Skin of body (tissue), 2 donors: ENCODE data around the gene SLAIN1. TPM values are rescaled to one million over a fixed set of nuclear protein-coding genes. Genes with fewer than 3 reads are reported as not detected.

ENCODE experiments used
- DNase-seq: peaks from one replicate; lab custom pipeline; 2025; lab: John Stamatoyannopoulos, UW
- total RNA-seq: library from RNA; depleted of rRNA; stranded (reverse); fragments of >200 nt; gene quantifications from one replicate; pipeline ENCODE4 v1.2.3, GENCODE V29; 2014

SLAIN1 gene
- total RNA-seq, 1 donor from 2014 or later: 7.4 TPM

DNA sequence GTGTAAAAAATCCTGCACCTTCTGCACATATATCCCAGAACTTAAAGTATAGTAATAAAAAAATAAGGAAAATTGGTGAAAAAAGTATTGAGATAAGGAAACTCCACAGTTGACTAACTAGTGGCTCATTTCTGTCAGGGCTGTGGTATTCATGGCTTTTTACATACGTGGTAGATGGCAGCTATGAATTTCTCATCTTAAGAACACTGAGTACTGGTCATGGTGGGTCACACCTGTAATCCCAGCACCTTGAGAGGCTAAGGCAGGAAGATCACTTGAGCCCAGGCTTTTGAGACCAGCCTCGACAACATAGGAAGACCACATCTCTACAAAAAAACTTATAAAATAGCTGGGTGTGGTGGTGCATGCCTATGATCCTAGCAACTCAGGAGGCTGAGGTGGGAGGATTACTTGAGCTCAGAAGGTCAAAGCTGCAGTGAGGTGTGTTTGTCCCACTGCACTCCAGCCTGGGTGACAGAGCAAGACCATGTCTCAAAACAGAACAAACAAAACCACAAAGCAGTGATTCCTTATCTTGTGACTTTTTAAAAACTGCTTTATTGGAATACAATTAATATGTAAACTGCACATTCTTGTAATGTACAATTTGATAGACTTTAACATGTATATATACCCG, 16.8 kb downstream of the SLAIN1 start:
- no peak for DNase-seq

DNA sequence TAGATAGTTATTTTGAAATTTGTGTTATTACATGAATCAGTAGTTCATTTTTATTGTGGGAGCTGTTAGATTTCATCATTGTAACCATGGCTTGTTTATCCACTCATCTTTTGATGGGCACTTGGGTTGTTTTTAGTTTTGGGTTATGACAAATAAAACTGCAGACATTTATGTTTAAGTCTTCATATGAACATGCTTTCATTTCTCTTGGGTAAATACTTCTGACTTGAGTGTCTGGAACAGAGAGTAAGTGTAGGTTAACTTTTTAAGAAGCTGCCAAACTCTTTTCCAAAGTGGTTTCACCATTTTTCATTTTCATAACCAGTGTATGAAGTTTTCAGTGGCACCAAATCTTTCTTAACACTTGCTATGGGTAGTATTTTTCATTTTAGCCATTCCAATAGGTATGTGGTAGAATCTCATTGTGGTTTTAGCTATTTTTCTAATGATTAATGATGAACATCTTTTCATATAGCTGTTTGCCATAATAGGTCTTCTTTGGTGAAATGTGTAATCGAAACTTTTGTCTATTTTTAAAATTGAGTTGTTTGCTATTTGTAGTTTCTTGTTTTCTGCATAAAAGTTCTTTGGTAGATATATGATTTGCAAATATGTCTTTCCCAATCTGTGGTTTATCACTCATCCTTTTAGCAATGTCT, 17.9 kb downstream of the SLAIN1 start:
- DNase-seq: no peak

DNA sequence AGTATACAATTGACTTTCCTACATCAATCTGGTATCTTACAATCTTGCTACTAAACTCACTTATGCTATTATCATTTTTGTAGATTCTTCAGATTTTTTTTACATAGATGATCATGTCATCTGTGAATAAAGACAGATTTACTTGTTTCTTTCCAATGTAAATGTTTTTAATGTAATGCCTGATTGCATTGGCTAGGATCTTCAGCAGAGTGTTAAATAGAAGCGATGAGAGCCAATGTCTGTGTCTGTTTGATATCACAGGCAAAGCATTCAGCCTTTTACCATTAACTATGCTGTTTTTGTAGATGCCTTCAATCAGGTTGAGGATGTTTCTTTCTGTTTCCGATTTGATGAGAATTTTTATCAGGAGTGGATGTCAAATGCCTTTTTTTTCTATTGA, 19.2 kb downstream of the SLAIN1 start:
- DNase-seq: no peak

DNA sequence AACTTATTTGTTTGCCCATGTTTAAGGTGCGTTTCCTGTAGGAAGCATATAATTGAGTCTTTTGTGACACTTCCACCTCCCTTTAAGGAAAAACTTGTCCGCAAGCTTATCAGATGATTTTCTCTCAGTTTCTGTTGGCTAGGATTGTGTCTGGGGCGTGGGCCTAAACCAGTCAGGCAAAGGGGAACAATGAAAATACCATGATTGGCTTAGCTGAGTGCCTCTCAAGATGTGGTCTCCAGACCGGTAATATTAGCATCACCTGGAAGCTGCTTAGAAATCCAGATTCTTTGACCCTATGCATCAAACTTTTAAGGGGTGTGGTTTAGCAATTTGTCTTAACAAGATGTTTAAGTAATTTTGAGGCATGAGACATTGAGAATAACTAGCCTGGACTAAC, 20.0 kb downstream of the SLAIN1 start:
- no peak for DNase-seq

DNA sequence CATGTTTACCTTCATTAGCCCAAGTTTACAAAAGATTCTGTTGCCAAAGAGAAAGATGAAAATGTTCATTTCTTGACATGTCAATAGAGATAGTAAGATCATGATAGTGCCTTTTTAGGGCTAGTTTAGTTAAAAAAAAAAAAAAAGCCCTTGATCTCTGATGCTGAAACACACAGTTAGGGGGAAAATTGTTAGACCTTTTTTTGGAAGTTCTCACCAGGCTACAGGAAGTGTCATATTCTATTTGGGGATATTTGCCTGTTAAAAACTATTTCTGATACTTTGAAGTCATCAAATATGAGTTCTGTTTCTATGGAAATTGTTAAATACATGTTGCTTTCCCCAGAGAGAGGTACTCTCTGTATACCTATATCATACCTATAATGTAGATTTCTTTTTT, 21.6 kb downstream of the SLAIN1 start:
- no peak for DNase-seq

DNA sequence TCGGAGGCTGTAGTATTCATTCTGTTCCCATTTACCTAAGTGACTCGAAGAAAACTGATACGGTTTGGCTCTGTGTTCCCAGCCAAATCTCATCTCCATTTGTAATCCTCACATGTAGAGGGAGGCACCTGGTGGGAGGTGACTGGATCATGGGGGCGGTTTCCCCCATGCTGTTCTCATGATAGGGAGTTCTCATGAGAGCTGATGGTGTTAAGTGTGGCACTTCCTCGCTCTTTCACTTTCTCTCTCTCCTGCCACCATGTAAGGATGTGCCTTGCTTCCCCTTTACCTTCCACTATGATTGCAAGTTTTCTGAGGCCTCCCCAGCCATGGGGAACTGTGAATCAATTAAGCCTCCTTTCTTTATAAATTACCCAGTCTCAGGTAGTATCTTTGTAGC, 23.5 kb downstream of the SLAIN1 start:
- no peak for DNase-seq

DNA sequence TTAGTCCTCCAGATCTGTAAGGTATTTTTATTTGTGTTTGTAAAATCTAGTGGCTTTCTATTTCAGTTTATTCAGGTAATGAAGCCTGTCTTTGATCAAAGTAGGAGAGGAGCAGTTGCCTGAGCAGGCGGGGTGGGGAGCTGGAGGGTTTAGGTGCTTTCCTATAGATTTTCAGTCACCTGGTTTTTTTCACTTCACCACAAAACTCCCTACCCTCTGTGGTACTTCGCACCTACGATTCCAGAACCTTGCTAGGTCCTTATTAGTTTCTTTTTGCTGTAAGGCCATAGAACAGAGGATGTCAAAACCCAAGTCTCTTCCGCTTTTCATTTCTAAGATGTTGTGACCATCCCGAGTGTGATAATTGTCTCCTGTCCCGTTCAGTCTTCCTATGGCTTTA, 26.6 kb downstream of the SLAIN1 start:
- DNase-seq: no peak

DNA sequence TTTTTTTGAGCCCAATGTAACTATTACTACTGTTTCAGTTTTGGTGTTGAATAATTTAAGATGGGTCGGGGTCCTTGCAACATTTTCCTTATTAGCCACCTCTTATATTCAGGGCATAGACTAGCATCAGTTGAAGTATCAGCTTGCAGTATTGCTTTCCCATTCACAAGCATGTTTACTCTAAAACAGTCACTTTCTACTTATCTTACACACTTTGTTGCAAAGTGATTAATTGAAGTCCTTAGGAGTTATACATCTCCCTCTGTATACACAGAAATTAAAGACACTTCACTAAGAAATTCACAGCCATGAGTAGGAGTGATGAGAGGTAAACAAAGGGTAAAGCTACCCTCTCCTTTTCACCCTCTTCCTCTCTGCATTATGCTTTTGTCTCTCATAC, 27.6 kb downstream of the SLAIN1 start:
- DNase-seq: no peak

DNA sequence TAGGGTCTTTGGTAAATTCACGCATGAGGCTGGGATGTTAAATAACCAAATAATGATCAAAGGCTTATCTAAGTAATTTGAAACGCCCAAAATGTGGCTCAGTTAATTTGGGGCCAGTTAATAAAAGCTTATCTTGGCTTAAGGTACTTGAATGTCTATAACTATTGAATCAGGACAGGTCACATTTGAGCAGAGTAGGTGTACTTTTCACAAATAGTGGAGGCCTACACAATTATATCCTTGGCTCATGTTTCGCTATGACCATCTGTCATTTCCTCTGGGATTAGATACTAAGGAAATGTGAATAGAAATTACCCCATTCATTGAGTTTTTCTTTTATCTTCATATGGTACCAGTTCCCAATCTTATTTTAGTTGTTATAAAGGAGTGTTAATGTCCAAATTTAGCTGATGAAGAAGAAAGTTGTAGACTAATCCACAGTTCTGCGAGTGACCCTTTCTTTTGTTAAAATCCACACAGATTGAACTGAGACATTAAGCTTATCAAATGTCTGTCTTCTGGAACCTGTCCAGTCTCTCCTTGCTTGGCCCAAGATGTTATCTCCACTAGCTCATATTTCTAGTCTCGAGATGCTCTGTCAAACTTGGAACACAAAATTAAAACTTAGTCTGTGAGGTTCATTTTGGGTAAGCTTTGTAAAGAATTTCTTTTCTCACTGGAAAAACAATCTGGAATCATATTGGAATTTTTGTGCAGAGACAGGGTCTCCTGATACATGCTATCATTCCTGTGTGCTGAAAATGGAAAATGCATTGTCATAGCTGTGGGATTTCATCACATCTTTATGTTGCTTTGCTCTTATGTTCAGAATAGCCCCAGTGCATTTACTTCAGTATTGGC, 31.0 kb downstream of the SLAIN1 start:
- DNase-seq: peak; percentile 51

DNA sequence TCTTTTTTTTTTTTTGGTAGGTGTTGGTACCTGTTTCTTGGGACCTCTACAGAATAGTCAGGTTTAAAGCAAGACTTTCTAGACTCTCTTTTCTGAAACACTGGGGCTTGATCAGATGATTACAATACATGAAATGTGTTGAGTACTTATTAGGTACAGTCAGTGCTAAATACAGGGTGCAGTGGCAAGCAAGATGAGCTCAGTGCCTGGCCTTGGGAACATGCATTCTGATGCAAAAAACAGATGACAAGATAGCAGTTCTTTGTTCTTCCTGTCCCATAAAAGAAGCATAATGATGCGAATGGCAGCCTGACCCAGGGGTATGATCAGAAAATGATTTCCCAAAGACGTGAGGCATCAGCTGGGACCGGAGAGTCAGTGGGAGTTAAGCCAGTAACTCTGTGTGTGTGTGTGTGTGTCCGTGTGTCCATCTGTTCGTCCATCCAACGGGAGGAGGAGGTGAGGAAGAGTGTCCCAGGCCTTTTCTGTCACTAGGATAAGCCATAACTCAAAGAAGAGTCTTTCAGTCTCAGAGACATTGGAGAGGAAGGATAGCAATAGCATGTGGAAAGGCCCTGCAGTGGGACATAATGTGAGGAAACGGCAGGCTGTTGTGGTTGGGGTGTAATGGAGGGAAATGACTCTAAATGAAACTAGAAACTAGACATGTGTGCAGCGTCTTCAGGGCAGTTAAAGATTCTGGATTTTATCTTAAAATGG, 32.2 kb downstream of the SLAIN1 start:
- no peak for DNase-seq

DNA sequence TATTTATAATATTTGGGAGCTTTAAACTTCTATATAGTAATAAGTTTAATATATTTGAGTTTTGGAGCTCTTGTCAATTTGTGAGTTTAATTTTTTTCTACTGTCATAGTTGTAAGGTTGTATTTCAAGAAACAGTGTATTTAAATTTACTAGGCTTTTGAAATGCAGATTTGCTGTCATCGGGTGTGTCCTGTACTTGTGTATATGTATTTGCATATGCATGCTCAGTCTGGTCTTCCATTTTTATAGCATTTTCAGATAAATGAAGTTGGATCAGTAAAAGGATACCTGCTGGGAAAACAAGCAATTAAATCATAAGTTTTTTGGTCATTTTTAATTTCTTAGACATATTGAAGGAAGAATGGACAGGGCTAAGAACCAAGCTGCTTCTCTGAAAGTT, 33.1 kb downstream of the SLAIN1 start:
- DNase-seq: no peak

DNA sequence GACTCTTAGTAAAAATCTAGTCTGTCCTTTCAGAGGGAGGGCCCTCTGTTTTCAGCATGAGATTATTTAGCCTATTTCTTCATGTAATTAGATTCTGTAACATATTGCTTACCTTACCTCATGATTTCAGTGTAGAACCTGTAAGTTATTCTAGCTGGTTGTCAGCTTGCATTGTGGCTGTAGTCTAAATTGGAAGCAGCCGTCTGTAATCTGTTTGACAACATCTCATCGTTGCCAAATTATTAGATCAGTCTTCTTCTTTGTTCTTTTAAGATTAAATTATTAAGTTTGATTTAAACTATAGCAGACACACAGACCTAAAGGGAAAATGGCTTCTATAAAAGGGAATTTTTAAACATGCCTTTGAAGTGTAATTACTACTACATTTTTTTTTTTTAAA, 34.8 kb downstream of the SLAIN1 start:
- DNase-seq: no peak

DNA sequence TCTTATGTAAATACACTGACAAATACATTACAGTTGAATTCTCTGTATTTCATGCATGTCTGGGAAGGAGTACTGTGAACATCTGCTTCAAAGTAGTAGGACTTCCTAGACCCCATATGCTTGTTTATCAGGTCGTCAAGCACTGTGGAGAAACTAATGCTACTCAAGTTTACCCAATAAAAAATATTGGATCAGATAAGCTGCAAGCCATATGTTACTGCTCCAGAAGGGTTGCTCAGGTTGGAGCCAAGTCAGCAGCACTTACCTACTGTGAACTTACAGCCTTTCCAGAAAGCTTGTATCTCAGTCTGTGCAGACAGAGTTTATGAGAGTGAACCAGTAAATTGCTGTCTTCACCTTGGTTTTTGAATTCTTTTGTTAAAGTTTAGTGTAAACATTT, 36.2 kb downstream of the SLAIN1 start:
- no peak for DNase-seq

DNA sequence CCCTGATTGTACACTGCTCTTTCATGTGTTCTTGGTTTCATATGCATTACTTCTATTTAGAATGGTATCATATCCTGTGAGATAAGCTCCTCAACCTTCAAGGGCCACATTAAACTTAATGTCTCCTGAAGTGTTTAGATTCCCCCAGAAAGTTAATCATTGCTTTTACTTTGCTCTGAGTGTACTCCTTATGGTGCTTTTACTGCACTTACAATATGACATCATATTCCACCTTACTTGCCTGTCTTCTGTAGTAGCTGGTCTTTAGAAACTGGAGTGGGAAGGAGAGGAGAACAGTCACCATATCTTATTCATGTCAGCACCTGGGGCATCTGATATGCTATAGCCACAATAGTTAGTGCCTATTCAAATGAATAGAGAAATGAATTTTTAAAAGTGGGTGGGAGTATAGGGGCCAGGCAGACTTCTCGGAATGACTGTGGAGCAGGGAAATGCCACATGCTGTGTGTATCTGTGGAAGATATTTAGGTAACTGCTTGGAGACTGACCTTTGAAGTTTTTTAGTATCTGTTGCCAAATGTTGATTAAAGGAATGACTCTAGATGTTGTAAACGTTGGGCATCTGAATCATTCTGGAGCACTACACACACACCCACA, 40.2 kb downstream of the SLAIN1 start:
- DNase-seq: no peak

DNA sequence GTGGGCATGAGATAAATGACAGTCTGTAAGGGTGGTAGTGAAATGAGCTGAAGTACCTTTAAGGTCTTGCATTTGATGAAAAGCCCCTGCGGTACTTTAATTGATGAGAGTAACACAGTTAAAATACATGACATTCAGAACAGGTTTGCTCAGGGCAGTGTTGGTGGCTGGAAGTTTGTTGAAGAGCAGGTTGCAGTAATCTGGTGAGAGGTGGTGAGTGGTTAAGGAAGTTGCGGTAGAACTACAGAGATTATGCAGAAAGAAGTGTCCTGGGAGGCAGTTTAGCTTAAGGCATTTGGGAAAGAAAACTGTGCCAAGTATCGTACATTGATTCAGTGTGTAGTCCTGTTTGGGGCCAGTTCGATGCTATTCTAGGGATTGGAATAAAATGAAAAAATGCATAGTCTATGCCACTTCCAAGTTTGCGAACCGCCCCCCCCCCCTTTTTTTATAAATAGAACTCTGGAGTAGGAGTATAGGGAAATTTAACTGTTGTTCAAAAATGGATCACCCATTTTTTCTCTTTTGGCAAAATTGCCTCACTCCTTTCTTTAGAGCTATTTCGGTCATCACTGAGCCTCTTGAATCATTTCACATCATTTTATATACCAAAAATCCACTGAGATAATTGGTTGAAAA, 42.7 kb downstream of the SLAIN1 start:
- DNase-seq: no peak

DNA sequence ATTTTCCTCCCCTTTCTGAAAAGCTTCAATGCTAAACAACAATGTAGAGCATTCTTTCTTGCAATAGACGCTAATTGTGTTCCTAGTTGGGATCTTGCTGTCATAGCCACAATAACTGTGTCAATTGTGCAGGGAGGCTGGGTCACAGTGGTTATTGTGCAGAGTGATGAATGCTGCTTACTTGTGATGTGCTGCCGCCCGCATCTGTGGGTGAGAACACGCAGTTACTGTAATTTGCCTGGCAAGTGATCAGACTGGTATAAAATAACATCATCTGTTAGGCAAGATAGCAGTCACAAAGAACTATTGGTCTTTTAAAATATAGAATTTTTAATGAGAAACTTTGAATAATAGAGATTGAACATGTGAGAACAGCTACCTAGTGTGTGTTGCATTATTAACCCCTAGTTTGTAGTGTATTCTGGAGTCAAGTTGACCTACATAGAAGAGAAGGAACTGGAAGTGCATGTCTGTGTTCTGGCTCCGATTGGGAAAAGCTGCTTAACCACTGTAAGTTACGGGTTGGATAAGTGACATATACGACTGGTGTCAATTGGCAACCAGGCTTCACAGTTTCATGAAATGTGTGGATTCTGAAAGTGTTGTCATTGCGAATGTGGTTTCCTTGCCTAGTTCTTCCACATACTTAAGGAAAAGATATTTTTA, 43.6 kb downstream of the SLAIN1 start:
- DNase-seq: no peak

DNA sequence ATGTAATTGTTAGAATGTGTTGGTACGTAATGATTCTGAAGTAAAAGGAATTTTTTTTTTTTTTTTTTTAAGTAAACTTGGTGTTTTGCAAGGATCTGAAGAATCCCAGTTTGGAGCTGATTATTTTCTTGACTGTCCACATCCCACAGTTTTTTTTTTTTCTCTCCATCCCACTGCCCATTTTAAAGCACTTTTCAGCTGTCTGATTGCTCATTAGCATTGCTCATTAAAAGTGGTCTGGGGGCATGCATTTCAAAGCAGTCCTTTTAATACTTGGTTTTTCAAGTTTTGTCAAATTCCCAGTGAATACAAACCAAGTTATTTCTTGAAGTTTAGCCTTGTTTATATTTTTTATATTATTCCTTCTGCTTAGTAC, 44.1 kb downstream of the SLAIN1 start:
- DNase-seq: no peak

DNA sequence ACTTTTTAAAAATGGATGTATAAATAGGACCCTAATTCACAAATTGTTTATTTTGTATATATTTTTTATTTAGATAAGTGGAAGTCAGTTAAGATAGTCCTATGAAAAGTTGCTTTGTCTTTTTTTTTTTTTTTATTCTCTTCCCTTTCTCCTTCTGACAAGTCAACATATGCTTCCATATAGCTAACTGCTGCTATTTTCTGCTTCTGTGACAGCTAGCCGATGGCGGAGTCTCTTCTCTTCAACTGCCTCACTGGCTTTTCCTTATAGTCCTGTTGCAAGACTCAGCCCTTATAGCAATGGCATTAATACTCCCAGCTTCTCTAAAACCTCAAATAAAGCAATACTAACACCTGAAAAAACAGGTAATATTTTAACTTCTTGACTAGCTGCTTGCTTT, 45.3 kb downstream of the SLAIN1 start:
- DNase-seq: no peak

DNA sequence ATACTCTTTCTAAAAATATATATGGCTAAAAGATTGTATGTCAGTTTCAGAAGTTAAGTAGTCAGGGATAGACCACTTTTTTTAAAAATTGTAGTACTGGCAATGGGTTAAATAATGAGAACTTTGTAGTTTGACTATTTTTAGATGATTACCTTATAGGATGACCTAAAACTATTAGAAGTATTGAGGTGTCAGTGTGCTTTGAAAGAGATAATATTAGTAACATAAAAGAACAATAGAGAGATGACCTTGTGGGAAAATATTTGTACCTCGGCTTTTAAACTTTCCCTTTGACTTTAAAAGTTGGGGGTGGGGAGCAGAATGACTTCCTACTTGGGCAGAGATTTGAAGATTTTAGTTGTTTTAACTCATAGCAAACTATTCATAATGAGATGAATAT, 48.3 kb downstream of the SLAIN1 start:
- DNase-seq: no peak

DNA sequence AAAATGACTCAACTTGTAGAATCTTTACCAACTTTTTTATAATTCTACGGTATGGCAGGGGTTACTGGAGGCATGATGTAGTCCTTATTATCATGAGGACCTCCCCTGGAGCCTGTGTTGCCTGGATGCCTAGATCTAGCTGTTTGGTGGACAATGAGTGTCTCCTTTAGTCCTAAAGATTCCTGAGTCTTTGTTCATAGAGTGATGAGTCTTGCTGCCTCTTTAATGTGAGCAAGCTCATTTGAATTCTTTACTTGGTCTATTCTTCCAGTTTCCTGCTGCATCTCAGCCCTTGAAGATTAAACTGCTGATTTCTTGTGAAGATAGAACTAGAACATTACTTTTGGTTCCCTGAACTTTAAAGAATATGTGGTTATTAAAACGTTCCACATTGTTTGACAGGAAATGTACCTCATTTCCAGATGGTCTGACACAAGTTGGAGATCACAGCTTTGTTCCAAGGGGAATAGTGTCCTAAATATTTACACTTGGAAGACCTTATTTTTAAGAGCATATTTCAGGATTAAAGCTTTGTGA, 51.9 kb downstream of the SLAIN1 start:
- no peak for DNase-seq
